ENCODE results near the gene QKI. TPM values are rescaled to one million over a fixed set of nuclear protein-coding genes. Genes with fewer than 3 reads are reported as not detected.

The QKI gene
- total and polyA plus RNA-seq, 10 of the 15 experiments (the other 5 are each of a cell fraction or from before 2014, with no cell fraction given): 4.7 to 72.5 (median 38.9) TPM

GRCh38 chr6:163620101-163620500, 205.6 kb downstream of the QKI start:
- Histone ChIP-seq H3K9ac (ENCODE audit: control insufficient read depth, insufficient read depth, low read length) (no peak overlapping the region), H3K4me3 (no peak overlapping the region), H3K36me3 (ENCODE audit: control insufficient read depth in 2 of 2, insufficient read depth in 2 of 2, low read length in 1 of 2) (no peaks in the 10 kb centered on the region), H3K27ac (ENCODE audit: control insufficient read depth, insufficient read depth) (no peak overlapping the region), H2AFZ (ENCODE audit: control insufficient read depth, low read depth, low read length) (no peak overlapping the region), H4K20me1 (ENCODE audit: control insufficient read depth, insufficient read depth) (no peaks in the 10 kb centered on the region), H3K4me2 (ENCODE audit: control insufficient read depth, insufficient read depth) (no peak overlapping the region), H3K9me3 (replicated peaks; ENCODE audit: control insufficient read depth, insufficient read depth, low read length) (no peaks in the 10 kb centered on the region; the same call in 2 of the 3 replicates), H3K79me2 (ENCODE audit: control insufficient read depth, insufficient read depth, low read length) (no peaks in the 10 kb centered on the region), H3K27me3 (replicated peaks in 1 of 2; ENCODE audit: control insufficient read depth in 2 of 2, insufficient read depth in 2 of 2, low read length in 1 of 2) (no peaks in the 10 kb centered on the region), H3K4me1 (ENCODE audit: control insufficient read depth, insufficient read depth, low read length) (no peaks in the 10 kb centered on the region)
- DNase-seq (ENCODE audit: low read depth, low spot score) (no peak), FAIRE-seq (no peak), ATAC-seq (no peak)
- no peak for TF ChIP-seq SKIL (IDR thresholded peaks at IDR 0.05; ENCODE audit: low read depth, poor library complexity, severe bottlenecking)
- no peak for TF ChIP-seq NBN (IDR thresholded peaks at IDR 0.05)
- TF ChIP-seq ZNF384 (IDR thresholded peaks at IDR 0.05; ENCODE audit: borderline replicate concordance, low read depth, low read length): no peak
- TF ChIP-seq SPI1 (IDR thresholded peaks at IDR 0.05; ENCODE audit: borderline replicate concordance, insufficient read depth, low read depth, low read length): no peak
- TF ChIP-seq KLF5 (IDR thresholded peaks at IDR 0.05; ENCODE audit: partially characterized antibody): no peak
- no peak for TF ChIP-seq MAX (IDR thresholded peaks at IDR 0.05; ENCODE audit: low read depth, low read length)
- TF ChIP-seq CEBPB (IDR thresholded peaks at IDR 0.05; ENCODE audit: borderline replicate concordance in 1 of 2, low read depth in 2 of 2, low read length in 2 of 2): no peak
- TF ChIP-seq PAX5 (IDR thresholded peaks at IDR 0.05; ENCODE audit: borderline replicate concordance, low read depth, low read length): no peak
- no peak for TF ChIP-seq FOXM1 (IDR thresholded peaks at IDR 0.05; ENCODE audit: low read depth, low read length)
- SMC1A ChIA-PET (ENCODE audit: uncharacterized antibody, unreplicated experiment): no interaction called here
- in situ Hi-C loops (cut with MboI): no loop called here
- CTCF ChIA-PET: no interaction called here
- intact Hi-C loops (cut with micrococcal nuclease; ENCODE audit: unreplicated experiment): no loop called here
- BruUV-seq (replicated peaks): no TSS peak
- POLR2A ChIA-PET: no interaction called here
- 12% methylated on average over 5 of the region's 5 CpGs for WGBS (ENCODE audit: insufficient coverage, insufficient replicate concordance, low lambda C conversion rate, missing lambda C conversion rate)
- RAD21 ChIA-PET (ENCODE audit: unreplicated experiment): no interaction called here
